A549 (cell line): ENCODE measurements around the gene DDX60. TPM values are rescaled to one million over a fixed set of nuclear protein-coding genes. Genes with fewer than 3 reads are reported as not detected.

Experiments used
- ATAC-seq, 2 experiments: fragments of 200-7000 bp in 1 of 2; fragments of >200 bp in 1 of 2; cut with Nextera tagmentation in 1 of 2; cut with Tn5 transposase in 1 of 2; 3 replicates each; pipeline versions ENCODE4 v1.8.0 to v1.9.1; 2018 to 2020; ENCODE audit warnings: mild to moderate bottlenecking in 1 of 2, moderate library complexity in 1 of 2
- CTCF ChIA-PET: fragments of 300-600 bp; sonication (Branson Sonifier 250); formaldehyde crosslinking; extraction: SDS; loops from one replicate; lab custom pipeline; 2021; ENCODE audit warnings: antibody characterized with exemption, inconsistent platforms; lab: Yijun Ruan, JAX
- POLR2A ChIA-PET: fragments of 350-600 bp; formaldehyde crosslinking; extraction: SDS; loops from one replicate; lab custom pipeline; 2021; ENCODE audit warnings: antibody characterized with exemption, inconsistent platforms; lab: Yijun Ruan, JAX
- DNase-seq, 2 experiments: peaks; one replicate each; pipeline versions ENCODE4 v3.0.0 to v3.0.0-alpha.2; 2011 to 2016; ENCODE audit warnings: low read depth in 1 of 2, low spot score in 1 of 2
- FAIRE-seq: peaks from 2 replicates; lab custom pipeline; 2011; peaks lifted over from hg19 to GRCh38; lab: Jason Lieb, UNC
- H3K27ac ChIP-seq, 2 experiments: fragments of >200 bp; sonication (Bioruptor Twin); formaldehyde crosslinking; 3 replicates each; pipeline ENCODE4 v1.5.1; 2016 to 2017
- H3K4me1 ChIP-seq: fragments of >200 bp; sonication (Bioruptor Twin); formaldehyde crosslinking; 3 replicates; pipeline ENCODE4 v1.6.1; 2016
- H3K4me2 ChIP-seq: fragments of >200 bp; sonication (Bioruptor Twin); formaldehyde crosslinking; 3 replicates; pipeline ENCODE4 v1.6.1; 2016
- H3K4me3 ChIP-seq: fragments of >200 bp; sonication (Bioruptor Twin); formaldehyde crosslinking; 3 replicates; pipeline ENCODE4 v1.5.1; 2016
- H3K9me3 ChIP-seq: fragments of >200 bp; sonication (Bioruptor Twin); formaldehyde crosslinking; 3 replicates; pipeline ENCODE4 v1.6.1; 2016
- ATOH8 ChIP-seq: fragments of 250-450 bp; sonication (Bioruptor Pico); IDR thresholded peaks from 2 replicates; pipeline ENCODE4 v1.5.0; 2020; ENCODE audit warnings: low read depth, mild to moderate bottlenecking, moderate library complexity
- BHLHE40 ChIP-seq: IDR thresholded peaks from 2 replicates; pipeline ENCODE4 v1.6.1; 2012; ENCODE audit warnings: low read depth, low read length, inconsistent platforms
- CBX2 ChIP-seq: fragments of 200-600 bp; sonication (generic); IDR thresholded peaks from 2 replicates; pipeline ENCODE4 v1.6.1; 2016; ENCODE audit warnings: low read depth, mild to moderate bottlenecking, borderline replicate concordance
- CHD2 ChIP-seq: fragments of 150-350 bp; IDR thresholded peaks from 2 replicates; pipeline ENCODE4 v1.6.1; 2014; ENCODE audit warnings: low read length; ENCODE audit not compliant: partially characterized antibody
- ESRRA ChIP-seq: fragments of 150-350 bp; IDR thresholded peaks from 2 replicates; pipeline ENCODE4 v1.6.1; 2014; ENCODE audit warnings: mild to moderate bottlenecking, low read length, borderline replicate concordance
- HDAC2 ChIP-seq: fragments of 200-600 bp; sonication (generic); IDR thresholded peaks from 2 replicates; pipeline ENCODE4 v1.6.1; 2016
- HEYL ChIP-seq: fragments of 250-450 bp; sonication (Bioruptor Pico); IDR thresholded peaks from 2 replicates; pipeline ENCODE4 v1.8.0; 2021; ENCODE audit warnings: mild to moderate bottlenecking, moderate library complexity
- HOXB5 ChIP-seq: fragments of 250-450 bp; sonication (Bioruptor Pico); IDR thresholded peaks from 2 replicates; pipeline ENCODE4 v1.5.0; 2020; ENCODE audit warnings: mild to moderate bottlenecking, moderate library complexity
- JUN ChIP-seq, 2 experiments: fragments of >200 bp; sonication (Bioruptor Twin); formaldehyde crosslinking; IDR thresholded peaks; 2 replicates in 1 of 2; 3 replicates in 1 of 2; pipeline ENCODE4 v1.6.1; 2016 to 2017
- MAFK ChIP-seq: fragments of 450-650 bp; IDR thresholded peaks from 2 replicates; pipeline ENCODE4 v1.6.1; 2014; ENCODE audit not compliant: partially characterized antibody
- NFE2L2 ChIP-seq: fragments of 150-350 bp; conservative IDR thresholded peaks from 2 replicates; pipeline ENCODE4 v1.6.1; 2014; ENCODE audit warnings: low read length
- PBX3 ChIP-seq: IDR thresholded peaks from 2 replicates; pipeline ENCODE4 v1.6.1; 2012
- POLR2AphosphoS2 ChIP-seq: conservative IDR thresholded peaks from 2 replicates; pipeline ENCODE4 v1.6.1; 2012; ENCODE audit warnings: low read length, improper control_type of control experiment, inconsistent platforms
- RCOR1 ChIP-seq: fragments of 150-350 bp; IDR thresholded peaks from 2 replicates; pipeline ENCODE4 v1.6.1; 2014; ENCODE audit warnings: antibody characterized with exemption, low read length, low read depth
- RFX5 ChIP-seq: fragments of 450-650 bp; IDR thresholded peaks from 2 replicates; pipeline ENCODE4 v1.7.1; 2014; ENCODE audit warnings: antibody characterized with exemption, mild to moderate bottlenecking, moderate library complexity
- SREBF2 ChIP-seq: fragments of 450-650 bp; IDR thresholded peaks from 2 replicates; pipeline ENCODE4 v1.6.1; 2014; ENCODE audit warnings: mild to moderate bottlenecking, moderate library complexity
- TP53 ChIP-seq: fragments of 250-450 bp; sonication (Bioruptor Pico); IDR thresholded peaks from 2 replicates; pipeline ENCODE4 v1.5.0; 2021; ENCODE audit warnings: mild to moderate bottlenecking, moderate library complexity
- ZFP36 ChIP-seq: fragments of 450-650 bp; IDR thresholded peaks from 2 replicates; pipeline ENCODE4 v1.6.1; 2014; ENCODE audit warnings: borderline replicate concordance; ENCODE audit not compliant: partially characterized antibody
- ZNF302 ChIP-seq: fragments of 250-450 bp; sonication (Bioruptor Pico); IDR thresholded peaks from 2 replicates; pipeline ENCODE4 v1.9.0; 2021; ENCODE audit warnings: inconsistent platforms, mild to moderate bottlenecking, moderate library complexity
- WGBS: methylation state at CpG from one replicate; pipeline ENCODE4 v1.1.6; 2017; ENCODE audit errors: missing lambda C conversion rate; 5-methylcytosine and 5-hydroxymethylcytosine counted together
- polyA plus RNA-seq, 4 experiments: library from polyadenylated mRNA; depleted of rRNA in 3 of 4; stranded (reverse); fragments of >200 nt; fragmentation: RNase III in 1 of 4; extraction: RNeasy Plus Mini Kit Qiagen cat#74134 plus additional on column Dnase treatment in 1 of 4; gene quantifications; 2 replicates in 3 of 4; 3 replicates in 1 of 4; pipeline ENCODE4 v1.2.3, GENCODE V29; 2011 to 2017

DDX60 gene
- polyA plus RNA-seq, 2 of the 4 experiments (the other 2 are of a cell fraction): 1.6 to 4.4 TPM

- ChIA-PET CTCF (no interaction called here), POLR2A (no interaction called here)
- TF ChIP-seq POLR2AphosphoS2 (no peak), SREBF2 (no peak), HEYL (CRISPR knock-in tag) (no peak), JUN (IDR thresholded peaks at IDR 0.05) (no peak), ZFP36 (no peak), CHD2 (no peak), ATOH8 (CRISPR knock-in tag) (no peak), MAFK (no peak)
- ATAC-seq (no peak), FAIRE-seq (no peak), DNase-seq (no peak)
- Histone ChIP-seq H3K9me3 (peaks cover 6% of the 10 kb centered on the region), H3K4me3 (no peak overlapping the region), H3K27ac (no peak overlapping the region), H3K4me2 (no peak overlapping the region), H3K4me1 (no peaks in the 10 kb centered on the region)
- WGBS: 65% methylated on average over 2 of the region's 2 CpGs
Measured at GRCh38 chr4:168240821-168241220, 77.7 kb downstream of the DDX60 start.

GRCh38 chr4:168221301-168221700 is 97.3 kb downstream of the DDX60 start:
- POLR2A ChIA-PET: no interaction called here
- no peak for ATAC-seq
- Histone ChIP-seq H3K4me1 (peaks cover 12% of the 10 kb centered on the region; the same call in 2 of the 3 replicates), H3K4me2 (0 out of 3 replicates have a peak overlapping the region, but pooled peaks have one; percentile 19), H3K27ac (no peak overlapping the region), H3K9me3 (no peaks in the 10 kb centered on the region), H3K4me3 (no peak overlapping the region)
- no peak for FAIRE-seq
- WGBS: 41% methylated on average over 2 of the region's 2 CpGs
- no peak for TF ChIP-seq HEYL (CRISPR knock-in tag)
- no peak for TF ChIP-seq CBX2
- TF ChIP-seq POLR2AphosphoS2: no peak
- no peak for TF ChIP-seq PBX3
- no peak for TF ChIP-seq ZNF302
- TF ChIP-seq RFX5: no peak
- TF ChIP-seq HOXB5 (CRISPR knock-in tag): no peak
- no peak for TF ChIP-seq BHLHE40
- no peak for TF ChIP-seq NFE2L2
- DNase-seq: no peak
- CTCF ChIA-PET: no interaction called here

- no peaks in the 10 kb centered on the region for H3K9me3 ChIP-seq
- FAIRE-seq: no peak
- 0 out of 3 replicates have a peak overlapping the region, but pooled peaks have one; percentile 19 for H3K4me2 ChIP-seq
- H3K4me3 ChIP-seq: no peak overlapping the region
- ATAC-seq: no peak
- CTCF ChIA-PET: no interaction called here
- peaks cover 12% of the 10 kb centered on the region; the same call in 2 of the 3 replicates for H3K4me1 ChIP-seq
- no peak for DNase-seq
- TF ChIP-seq SREBF2 (no peak), PBX3 (no peak), HDAC2 (no peak), ESRRA (no peak), RFX5 (no peak), RCOR1 (no peak), TP53 (CRISPR knock-in tag) (no peak)
- POLR2A ChIA-PET: no interaction called here
- no peak overlapping the region for H3K27ac ChIP-seq
Measured at GRCh38 chr4:168220893-168221292, 97.7 kb downstream of the DDX60 start.
